ENCODE data around the gene KRTAP6-3. TPM values are rescaled to one million over a fixed set of nuclear protein-coding genes. Genes with fewer than 3 reads are reported as not detected.

The KRTAP6-3 gene
- total RNA-seq, 1 donor from 2014 or later: not detected

DNA sequence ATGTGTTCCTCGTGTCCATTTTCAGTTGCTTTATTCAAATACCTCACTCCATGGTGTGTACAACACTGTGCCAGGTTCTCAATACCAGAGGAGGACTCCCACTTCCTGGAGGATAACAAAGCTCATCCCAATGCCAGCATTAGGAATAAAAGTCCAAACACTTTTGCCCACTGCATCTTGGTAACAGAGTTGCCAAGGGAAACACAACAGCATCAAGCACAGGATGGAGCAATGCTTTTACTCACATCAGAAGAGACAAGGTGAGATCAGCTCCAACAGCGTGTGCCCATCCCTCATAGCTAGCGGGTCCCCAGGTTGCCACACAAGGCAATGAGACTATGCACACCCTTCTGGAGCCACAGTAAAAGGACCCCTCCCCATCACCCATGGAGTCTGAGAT is 31.1 kb downstream of the KRTAP6-3 start:
- no peaks in the 10 kb centered on the region for H3K4me1 ChIP-seq
- no peak for ATAC-seq
- no peaks in the 10 kb centered on the region for H3K9me3 ChIP-seq
- no peak overlapping the region for H3K4me3 ChIP-seq
- H3K27me3 ChIP-seq (ENCODE audit: low read depth): no peaks in the 10 kb centered on the region
- H3K36me3 ChIP-seq: no peaks in the 10 kb centered on the region
- intact Hi-C loops (cut with DNase I): no loop called here
- DNase-seq: no peak
- no peak overlapping the region for H3K27ac ChIP-seq
- TF ChIP-seq, protein P1, sequence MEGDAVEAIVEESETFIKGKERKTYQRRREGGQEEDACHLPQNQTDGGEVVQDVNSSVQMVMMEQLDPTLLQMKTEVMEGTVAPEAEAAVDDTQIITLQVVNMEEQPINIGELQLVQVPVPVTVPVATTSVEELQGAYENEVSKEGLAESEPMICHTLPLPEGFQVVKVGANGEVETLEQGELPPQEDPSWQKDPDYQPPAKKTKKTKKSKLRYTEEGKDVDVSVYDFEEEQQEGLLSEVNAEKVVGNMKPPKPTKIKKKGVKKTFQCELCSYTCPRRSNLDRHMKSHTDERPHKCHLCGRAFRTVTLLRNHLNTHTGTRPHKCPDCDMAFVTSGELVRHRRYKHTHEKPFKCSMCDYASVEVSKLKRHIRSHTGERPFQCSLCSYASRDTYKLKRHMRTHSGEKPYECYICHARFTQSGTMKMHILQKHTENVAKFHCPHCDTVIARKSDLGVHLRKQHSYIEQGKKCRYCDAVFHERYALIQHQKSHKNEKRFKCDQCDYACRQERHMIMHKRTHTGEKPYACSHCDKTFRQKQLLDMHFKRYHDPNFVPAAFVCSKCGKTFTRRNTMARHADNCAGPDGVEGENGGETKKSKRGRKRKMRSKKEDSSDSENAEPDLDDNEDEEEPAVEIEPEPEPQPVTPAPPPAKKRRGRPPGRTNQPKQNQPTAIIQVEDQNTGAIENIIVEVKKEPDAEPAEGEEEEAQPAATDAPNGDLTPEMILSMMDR (IDR thresholded peaks at IDR 0.05): no peak

DNA sequence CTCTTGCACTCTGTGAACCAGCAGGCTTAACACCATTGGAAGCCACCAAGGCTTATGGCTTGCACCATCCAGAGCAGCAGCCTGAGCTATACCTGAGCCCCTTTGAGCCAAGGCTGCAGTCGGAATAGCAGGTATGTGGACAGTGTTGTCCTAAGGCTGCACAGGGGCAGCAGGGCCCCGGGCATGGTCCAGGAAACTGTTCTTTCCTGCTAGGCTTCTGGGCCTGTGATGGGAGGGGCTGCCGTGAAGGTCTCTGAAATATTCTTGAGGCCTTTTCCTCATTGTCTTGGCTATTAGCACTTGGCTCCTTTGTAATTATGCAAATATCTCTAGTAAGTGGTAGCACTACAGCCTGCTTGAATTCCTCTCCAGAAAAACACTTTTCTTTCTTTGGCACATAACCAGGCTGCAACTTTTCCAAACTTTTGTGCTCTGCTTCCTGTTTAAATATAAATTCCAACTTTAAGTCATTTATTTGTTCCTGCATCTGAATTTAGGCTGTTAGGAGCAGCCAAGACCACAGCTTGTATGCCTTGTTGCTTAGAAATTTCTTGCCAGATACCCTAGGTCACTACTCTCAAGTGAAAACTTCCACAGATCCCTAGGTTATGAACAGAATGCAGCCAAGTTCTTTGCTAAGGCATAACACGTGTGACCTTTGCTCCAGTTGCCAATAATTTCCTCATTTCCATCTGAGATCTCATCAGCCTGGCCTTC is 33.4 kb downstream of the KRTAP6-3 start:
- H3K36me3 ChIP-seq: no peaks in the 10 kb centered on the region
- intact Hi-C loops (cut with DNase I): no loop called here
- no peak overlapping the region for H3K27ac ChIP-seq
- no peak overlapping the region for H3K4me3 ChIP-seq
- no peaks in the 10 kb centered on the region for H3K27me3 ChIP-seq (ENCODE audit: low read depth)
- TF ChIP-seq, protein P1 (IDR thresholded peaks at IDR 0.05): no peak
- H3K9me3 ChIP-seq: no peaks in the 10 kb centered on the region
- no peak for DNase-seq
- no peaks in the 10 kb centered on the region for H3K4me1 ChIP-seq
- peak; percentile 13 to 16 for ATAC-seq

DNA sequence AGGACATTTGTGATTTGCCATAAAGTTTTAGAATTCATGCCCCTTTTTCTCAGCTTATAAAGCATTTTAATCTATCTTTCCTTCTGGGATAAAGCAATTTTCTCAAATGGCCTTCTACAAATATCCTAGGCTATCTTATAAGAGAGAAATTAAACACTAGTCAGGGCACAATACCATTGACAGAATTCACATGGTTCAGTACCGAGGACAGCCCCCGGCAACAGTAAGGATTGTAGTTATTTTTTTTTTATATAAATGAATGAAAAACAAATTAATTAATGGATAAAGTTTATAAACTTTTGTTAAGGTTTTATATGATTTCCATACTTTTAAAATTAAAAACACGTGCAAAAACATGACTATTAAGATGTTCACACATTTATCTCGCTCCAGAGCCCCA is 35.9 kb downstream of the KRTAP6-3 start:
- Histone ChIP-seq H3K4me3 (no peak overlapping the region), H3K36me3 (no peaks in the 10 kb centered on the region), H3K4me1 (no peaks in the 10 kb centered on the region), H3K27ac (no peak overlapping the region), H3K27me3 (ENCODE audit: low read depth) (no peaks in the 10 kb centered on the region), H3K9me3 (no peaks in the 10 kb centered on the region)
- TF ChIP-seq, protein P1 (IDR thresholded peaks at IDR 0.05): no peak
- intact Hi-C loops (cut with DNase I): no loop called here
- DNase-seq: no peak
- ATAC-seq: no peak

DNA sequence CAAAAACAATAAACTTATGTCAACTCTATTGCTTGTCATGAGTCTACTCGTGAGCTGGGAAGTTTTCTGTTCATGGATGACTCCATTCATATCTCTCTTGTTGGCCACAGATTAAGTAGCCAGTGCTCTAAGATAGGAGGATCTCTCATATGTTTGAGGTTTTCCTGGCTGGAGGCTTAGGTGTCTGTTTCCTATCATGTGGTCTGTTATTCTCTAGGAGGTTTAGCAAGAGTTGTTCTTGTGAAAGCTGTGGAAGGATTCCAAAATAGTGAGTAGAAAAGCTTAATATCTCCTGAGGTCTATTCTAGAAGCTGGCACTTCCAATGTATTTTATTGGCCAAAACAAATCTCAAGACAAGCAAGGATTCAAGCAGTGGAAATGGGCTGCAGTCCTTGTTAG is 37.0 kb downstream of the KRTAP6-3 start:
- TF ChIP-seq, protein P1 (IDR thresholded peaks at IDR 0.05): no peak
- no peaks in the 10 kb centered on the region for H3K4me1 ChIP-seq
- DNase-seq: no peak
- no peak overlapping the region for H3K4me3 ChIP-seq
- intact Hi-C loops (cut with DNase I): no loop called here
- H3K36me3 ChIP-seq: no peaks in the 10 kb centered on the region
- H3K27ac ChIP-seq: no peak overlapping the region
- no peaks in the 10 kb centered on the region for H3K27me3 ChIP-seq (ENCODE audit: low read depth)
- ATAC-seq: no peak
- no peaks in the 10 kb centered on the region for H3K9me3 ChIP-seq

DNA sequence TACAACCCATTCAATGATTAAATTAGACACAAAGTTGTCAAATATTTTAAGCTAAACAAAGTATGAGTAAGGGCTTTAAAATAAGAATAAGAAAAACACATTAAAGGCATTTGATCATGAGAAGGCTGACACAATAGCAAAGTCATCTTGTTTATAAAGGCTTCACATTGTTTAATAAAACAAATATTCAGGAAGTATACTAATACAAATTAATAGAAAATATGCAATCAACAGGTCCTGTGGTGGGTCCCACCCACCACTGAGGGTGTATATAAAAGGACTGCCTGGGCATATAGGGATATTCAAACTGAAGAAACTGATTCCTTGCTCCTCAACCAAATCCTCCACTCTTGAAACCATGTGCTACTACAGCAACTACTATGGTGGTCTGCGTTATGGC is 42.7 kb downstream of the KRTAP6-3 start, which contains the start of gene KRTAP20-2:
Gene KRTAP20-2 (plus strand): TSS at position 301 of the 400 bp plus-strand sequence. CDS start 58 bp downstream, at position 359.
- H3K9me3 ChIP-seq: no peaks in the 10 kb centered on the region
- no peaks in the 10 kb centered on the region for H3K36me3 ChIP-seq
- H3K27ac ChIP-seq: no peak within 1 kb of the TSS
- intact Hi-C loops (cut with DNase I): no loop called here
- DNase-seq (no peak), ATAC-seq (no peak)
- H3K4me1 ChIP-seq: no peaks in the 10 kb centered on the region
- no peak within 1 kb of the TSS for H3K4me3 ChIP-seq
- no peaks in the 10 kb centered on the region for H3K27me3 ChIP-seq (ENCODE audit: low read depth)
- TF ChIP-seq, protein P1 (IDR thresholded peaks at IDR 0.05): no peak
